NCI-H82 treated with DMSO at 0.1 percent for 48 hours (cell line): ENCODE results near the gene MEIKIN.

Experiments used
- DNase-seq: peaks from one replicate; lab custom pipeline; 2025; ENCODE audit not compliant: unreplicated experiment; lab: John Stamatoyannopoulos, UW

MEIKIN gene

GRCh38 chr5:131774652-131775367 lies 170.7 kb downstream of the MEIKIN start:
- no peak for DNase-seq

DNA sequence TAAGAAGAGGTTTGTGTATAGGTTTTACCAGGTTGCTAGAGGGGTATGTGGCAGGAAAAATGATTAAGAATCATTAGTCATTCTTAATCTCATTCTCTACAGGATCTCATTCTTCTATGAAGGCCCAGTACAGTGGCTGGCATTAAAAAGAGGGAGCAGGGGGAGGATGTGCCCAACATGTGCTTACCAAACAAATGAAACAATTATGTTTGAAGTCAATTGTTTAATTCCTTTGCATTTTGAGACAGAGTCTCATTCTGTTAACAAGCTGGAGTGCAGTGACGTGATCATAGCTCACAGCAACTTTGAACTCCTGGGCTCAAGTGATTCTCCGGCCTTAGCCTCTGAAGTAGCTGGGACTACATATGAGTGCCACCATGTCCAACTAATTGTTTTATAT lies 171.7 kb downstream of the MEIKIN start:
- DNase-seq = no peak

- DNase-seq = no peak
These were observed 173.8 kb downstream of the MEIKIN start for GRCh38 chr5:131771692-131772091.

GRCh38 chr5:131769961-131770360 lies 175.5 kb downstream of the MEIKIN start:
- DNase-seq = no peak

GRCh38 chr5:131769336-131769735 lies 176.1 kb downstream of the MEIKIN start:
- no peak for DNase-seq

GRCh38 chr5:131767891-131768290 lies 177.6 kb downstream of the MEIKIN start:
- no peak for DNase-seq

DNA sequence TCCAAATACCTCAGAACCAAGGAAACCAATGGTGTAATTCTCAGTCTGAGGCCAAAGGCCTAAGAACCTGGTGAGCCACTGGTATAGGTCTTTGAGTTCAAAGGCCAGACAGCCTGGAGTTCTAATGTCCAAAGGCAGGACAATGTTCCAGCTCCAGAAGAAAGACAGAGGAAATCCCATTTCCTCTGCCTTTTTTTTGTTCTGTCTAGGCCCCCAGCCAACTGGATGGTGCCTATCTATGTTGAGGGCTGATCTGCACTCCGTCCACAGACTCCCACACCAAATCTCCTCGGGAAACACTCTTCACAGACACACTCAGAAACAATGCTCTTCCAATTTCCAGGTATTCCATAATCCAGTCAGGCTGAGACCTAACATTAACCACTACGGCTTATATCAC lies 178.8 kb downstream of the MEIKIN start:
- no peak for DNase-seq

DNA sequence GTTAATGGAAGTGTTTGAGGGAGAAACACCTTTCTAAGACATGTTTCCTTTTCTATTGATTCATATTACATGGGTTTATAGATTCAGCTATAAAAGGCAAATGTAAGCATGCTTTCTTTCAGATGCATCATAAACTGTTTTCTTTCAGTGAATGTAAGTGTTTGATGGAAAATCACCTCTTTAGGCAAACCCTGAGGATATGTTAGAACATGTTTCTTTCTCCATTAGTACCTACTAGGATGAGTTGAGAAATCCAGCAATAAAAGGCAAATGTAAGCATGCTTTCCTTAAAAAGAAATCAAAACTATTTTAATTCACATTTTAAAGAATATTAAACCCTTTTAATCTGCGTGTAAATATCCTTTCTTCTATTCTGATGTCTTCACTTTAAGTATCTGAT lies 180.2 kb downstream of the MEIKIN start:
- DNase-seq = no peak

DNA sequence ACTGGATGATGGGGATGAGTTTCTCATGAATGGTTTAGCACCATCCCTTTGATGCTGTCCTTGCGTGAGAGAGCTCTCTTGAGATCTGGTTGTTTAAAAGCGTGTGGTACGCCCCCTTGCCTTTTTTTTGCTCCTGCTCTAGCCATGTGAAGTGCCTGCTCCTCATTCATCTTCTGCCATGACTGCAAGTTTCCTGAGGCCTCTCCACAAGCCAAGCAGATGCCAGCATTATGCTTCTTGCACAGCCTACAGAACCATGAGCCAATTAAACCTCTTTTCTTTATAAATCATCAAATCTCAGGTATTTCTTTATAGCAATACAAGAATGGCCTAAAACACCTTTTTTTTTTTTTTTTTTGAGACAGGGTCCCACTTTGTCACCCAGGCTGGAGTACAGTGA lies 181.5 kb downstream of the MEIKIN start:
- DNase-seq = no peak

DNA sequence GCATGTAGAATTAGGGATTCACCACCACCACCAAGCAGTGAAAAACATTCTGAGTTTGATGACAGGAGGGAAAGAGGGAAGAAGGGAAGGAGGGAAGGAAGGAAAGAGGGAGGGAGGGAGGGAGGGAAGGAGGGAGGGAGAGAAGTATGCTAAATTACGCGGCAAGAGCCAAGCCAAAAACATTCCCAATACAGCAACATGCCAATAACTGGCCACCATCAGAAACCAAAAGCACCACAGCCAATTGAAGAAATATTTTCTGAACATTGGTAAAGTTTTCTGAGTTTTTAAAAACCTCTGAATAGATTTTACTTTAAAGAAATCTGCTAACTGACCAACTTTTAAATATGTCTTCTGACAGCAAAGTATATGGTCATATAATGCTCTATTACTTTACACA lies 184.7 kb downstream of the MEIKIN start:
- DNase-seq = no peak

DNA sequence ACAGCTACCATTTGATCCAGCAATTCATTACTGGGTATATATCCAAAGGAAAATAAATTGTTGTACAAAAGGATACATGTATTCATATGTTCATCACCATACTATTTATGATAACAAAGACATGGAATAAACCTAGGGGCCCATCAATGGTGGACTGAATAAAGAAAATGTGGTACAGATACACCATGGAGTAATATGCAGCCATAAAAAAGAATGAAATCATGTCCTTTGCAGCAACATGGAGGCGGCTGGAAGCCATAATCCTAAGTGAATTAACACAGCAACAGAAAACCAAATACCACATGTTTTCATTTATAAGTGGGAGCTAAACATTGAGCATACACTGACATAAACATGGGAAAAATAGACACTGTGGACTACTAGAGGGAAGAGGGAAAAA lies 185.8 kb downstream of the MEIKIN start:
- DNase-seq = no peak

DNA sequence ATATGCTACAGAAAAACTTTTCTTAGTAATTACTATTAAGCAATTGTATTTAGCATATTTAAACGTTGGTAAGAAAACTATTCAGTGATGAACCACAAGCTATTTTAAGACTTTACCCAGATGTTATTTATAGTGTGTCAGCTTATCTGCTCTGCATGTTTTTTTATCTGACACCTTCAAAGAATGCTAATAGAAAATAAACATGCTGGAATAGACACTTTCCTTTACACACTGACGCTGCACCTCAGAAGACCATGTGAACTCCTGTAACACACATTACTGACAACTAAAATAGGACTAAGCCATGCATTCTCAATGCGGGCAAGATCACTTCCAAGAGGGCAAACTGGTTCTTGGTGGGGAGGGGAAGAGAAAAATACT lies 187.0 kb downstream of the MEIKIN start:
- no peak for DNase-seq

GRCh38 chr5:131757830-131758519 lies 187.5 kb downstream of the MEIKIN start:
- DNase-seq = no peak
